Inferior parietal cortex (tissue), 1 donor: ENCODE results near the gene KDM1B.
"Not testable (repeated sequence)": the region's sequence is repeated elsewhere in the genome, so short reads cannot be mapped to it uniquely, and the experiment has no call there.

Source experiments
- DNase-seq: peaks from one replicate; pipeline ENCODE4 v3.0.0-alpha.2; 2016; ENCODE audit errors: extremely low spot score

KDM1B gene

GRCh38 chr6:18189196-18189595, 34.0 kb downstream of the KDM1B start:
- DNase-seq, result no peak

- no peak for DNase-seq
Observed at GRCh38 chr6:18192026-18192425, 36.8 kb downstream of the KDM1B start.

GRCh38 chr6:18203786-18204185, 48.6 kb downstream of the KDM1B start:
- no peak for DNase-seq

GRCh38 chr6:18204691-18205090, 49.5 kb downstream of the KDM1B start:
- DNase-seq, result no peak

- DNase-seq, result no peak
Observed at GRCh38 chr6:18206591-18206990, 51.4 kb downstream of the KDM1B start.

- no peak for DNase-seq
Observed at GRCh38 chr6:18207438-18207837, 52.2 kb downstream of the KDM1B start.

GRCh38 chr6:18207949-18208348, 52.7 kb downstream of the KDM1B start:
- DNase-seq, result no peak

GRCh38 chr6:18208778-18209177, 53.6 kb downstream of the KDM1B start:
- DNase-seq, result not testable (repeated sequence)

- no peak for DNase-seq
Observed at GRCh38 chr6:18209539-18210197, 54.4 kb downstream of the KDM1B start.

- no peak for DNase-seq
Observed at GRCh38 chr6:18210707-18211106, 55.5 kb downstream of the KDM1B start.

- no peak for DNase-seq
Observed at GRCh38 chr6:18211338-18211737, 56.1 kb downstream of the KDM1B start.

GRCh38 chr6:18212231-18212630, 57.0 kb downstream of the KDM1B start:
- no peak for DNase-seq

GRCh38 chr6:18213439-18213838, 58.2 kb downstream of the KDM1B start:
- DNase-seq, result no peak

- no peak for DNase-seq
Observed at GRCh38 chr6:18214003-18214402, 58.8 kb downstream of the KDM1B start.

GRCh38 chr6:18215436-18215835, 60.2 kb downstream of the KDM1B start:
- no peak for DNase-seq

- no peak for DNase-seq
Observed at GRCh38 chr6:18216411-18216810, 61.2 kb downstream of the KDM1B start.

GRCh38 chr6:18218233-18218632, 63.0 kb downstream of the KDM1B start:
- DNase-seq, result no peak

GRCh38 chr6:18219591-18219990, 64.4 kb downstream of the KDM1B start:
- no peak for DNase-seq

GRCh38 chr6:18221288-18221615, 66.0 kb downstream of the KDM1B start:
- DNase-seq, result no peak

GRCh38 chr6:18226451-18227105, 71.4 kb downstream of the KDM1B start:
- not testable (repeated sequence) for DNase-seq

GRCh38 chr6:18227166-18227565, 71.9 kb downstream of the KDM1B start:
- DNase-seq, result not testable (repeated sequence)

GRCh38 chr6:18228590-18228989, 73.4 kb downstream of the KDM1B start:
- not testable (repeated sequence) for DNase-seq

- DNase-seq, result not testable (repeated sequence)
Observed at GRCh38 chr6:18231856-18232255, 76.6 kb downstream of the KDM1B start.

- DNase-seq, result not testable (repeated sequence)
Observed at GRCh38 chr6:18233770-18234169, 78.5 kb downstream of the KDM1B start.
